Stimulated activated CD4-positive, alpha-beta T cell treated with anti-CD3 and anti-CD28 coated beads, Interleukin-15, amount 100 ng/mL, for 1 hour (primary cell): ENCODE measurements around the gene FOSL2.
A peak's percentile ranks its signal among the peaks of the same experiment; 100 is the strongest.

ENCODE experiments used
- DNase-seq, 2 donors: peaks; one replicate each; pipeline ENCODE4 v3.0.0-alpha.2; 2020; ENCODE audit warnings: low read depth in 1 of 2, low spot score in 1 of 2

Gene FOSL2

GRCh38 chr2:28394331-28394877 is 1.7 kb downstream of the FOSL2 start:
- no peak for DNase-seq

GRCh38 chr2:28394997-28395333 is 2.3 kb downstream of the FOSL2 start:
- DNase-seq, result no peak

- no peak for DNase-seq
Observed at GRCh38 chr2:28395334-28396061, 2.8 kb downstream of the FOSL2 start.

GRCh38 chr2:28397043-28397381 is 4.4 kb downstream of the FOSL2 start:
- no peak for DNase-seq

- no peak for DNase-seq
Observed at GRCh38 chr2:28398101-28398834, 5.6 kb downstream of the FOSL2 start.

GRCh38 chr2:28399289-28399688 is 6.6 kb downstream of the FOSL2 start:
- DNase-seq, result no peak

- DNase-seq, result no peak
Observed at GRCh38 chr2:28399956-28400355, 7.3 kb downstream of the FOSL2 start.

- no peak for DNase-seq
Observed at GRCh38 chr2:28400419-28400818, 7.8 kb downstream of the FOSL2 start.

GRCh38 chr2:28400921-28401320 is 8.3 kb downstream of the FOSL2 start:
- no peak for DNase-seq

- DNase-seq, result no peak
Observed at GRCh38 chr2:28401411-28401810, 8.8 kb downstream of the FOSL2 start.

GRCh38 chr2:28401948-28402550 is 9.4 kb downstream of the FOSL2 start:
- no peak for DNase-seq

- no peak for DNase-seq
Observed at GRCh38 chr2:28403370-28403956, 10.8 kb downstream of the FOSL2 start.

- DNase-seq, result no peak
Observed at GRCh38 chr2:28404086-28404485, 11.4 kb downstream of the FOSL2 start.

GRCh38 chr2:28405537-28405936 is 12.9 kb downstream of the FOSL2 start:
- no peak for DNase-seq

GRCh38 chr2:28406276-28407096 is 13.8 kb downstream of the FOSL2 start:
- DNase-seq, result peak in 1 of 2 donors; percentile 30

GRCh38 chr2:28407131-28407975 is 14.7 kb downstream of the FOSL2 start:
- DNase-seq, result no peak

- DNase-seq, result no peak
Observed at GRCh38 chr2:28407976-28408690, 15.5 kb downstream of the FOSL2 start.

- DNase-seq, result peak in 1 of 2 donors; percentile 41
Observed at GRCh38 chr2:28408764-28409599, 16.3 kb downstream of the FOSL2 start.
